Fibroblast of lung (primary cell): ENCODE results near the gene MCM8. TPM values are rescaled to one million over a fixed set of nuclear protein-coding genes. Genes with fewer than 3 reads are reported as not detected.
A peak's percentile ranks its signal among the peaks of the same experiment; 100 is the strongest.

Source experiments
- DNase-seq, 2 donors: peaks; one replicate each; pipeline versions ENCODE4 v3.0.0 to v3.0.0-alpha.2; 2010; ENCODE audit warnings: low read depth in 2 of 2
- H2AFZ ChIP-seq: 2 replicates; pipeline ENCODE4 v1.5.1; 2012; ENCODE audit warnings: low read length, control low read depth, inconsistent platforms
- H3K27ac ChIP-seq: 2 replicates; pipeline ENCODE4 v1.5.1; 2011; ENCODE audit warnings: low read length, control low read depth; ENCODE audit not compliant: insufficient read depth
- H3K27me3 ChIP-seq: 2 replicates; pipeline ENCODE4 v1.5.1; 2011; ENCODE audit warnings: mild to moderate bottlenecking, low read length; ENCODE audit not compliant: control insufficient read depth, insufficient read depth
- H3K36me3 ChIP-seq: 2 replicates; pipeline ENCODE4 v1.5.1; 2011; ENCODE audit warnings: low read length; ENCODE audit not compliant: control insufficient read depth, insufficient read depth
- H3K4me1 ChIP-seq: 2 replicates; pipeline ENCODE4 v1.5.1; 2011; ENCODE audit warnings: low read length; ENCODE audit not compliant: control insufficient read depth, insufficient read depth; ENCODE audit errors: extremely low read depth
- H3K4me2 ChIP-seq: 2 replicates; pipeline ENCODE4 v1.5.1; 2011; ENCODE audit warnings: low read length, control low read depth; ENCODE audit not compliant: insufficient read depth; ENCODE audit errors: extremely low read depth
- H3K4me3 ChIP-seq, 4 experiments: fragments of 200-600 bp in 1 of 4; sonication (generic) in 1 of 4; replicated peaks in 1 of 4; 2 replicates each; pipeline ENCODE4 v1.5.1; 2011 to 2016; ENCODE audit warnings: low read length in 4 of 4, low read depth in 3 of 4, mild to moderate bottlenecking in 3 of 4, control low read depth in 2 of 4, inconsistent platforms in 1 of 4, mixed read lengths in 1 of 4; ENCODE audit not compliant: insufficient read depth in 1 of 4; ENCODE audit errors: control extremely low read depth in 1 of 4
- H3K79me2 ChIP-seq: 2 replicates; pipeline ENCODE4 v1.5.1; 2012; ENCODE audit warnings: mild to moderate bottlenecking, low read length, inconsistent platforms; ENCODE audit not compliant: control insufficient read depth, insufficient read depth
- H3K9ac ChIP-seq: 2 replicates; pipeline ENCODE4 v1.5.1; 2011; ENCODE audit warnings: mild to moderate bottlenecking, low read length, control low read depth; ENCODE audit not compliant: insufficient read depth
- H3K9me3 ChIP-seq: 2 replicates; pipeline ENCODE4 v1.5.1; 2012; ENCODE audit warnings: low read depth, low read length; ENCODE audit not compliant: control insufficient read depth, insufficient read depth
- H4K20me1 ChIP-seq: 2 replicates; pipeline ENCODE4 v1.5.1; 2011; ENCODE audit warnings: low read length; ENCODE audit not compliant: control insufficient read depth, insufficient read depth; ENCODE audit errors: extremely low read depth
- CTCF ChIP-seq, 2 donors: IDR thresholded peaks in 1 of 2; conservative IDR thresholded peaks in 1 of 2; 1 replicate in 1 of 2; 2 replicates in 1 of 2; pipeline ENCODE4 v1.5.1; 2011 to 2012; ENCODE audit warnings: low read length in 2 of 2, control low read depth in 1 of 2, inconsistent platforms in 1 of 2, low read depth in 1 of 2, mild to moderate bottlenecking in 1 of 2
- EZH2 ChIP-seq: IDR thresholded peaks from 2 replicates; pipeline ENCODE4 v1.5.1; 2012; ENCODE audit warnings: low read length, control low read depth, mild to moderate bottlenecking; ENCODE audit errors: missing control alignments
- polyA plus RNA-seq, 2 donors: library from polyadenylated mRNA; depleted of rRNA in 1 of 2; stranded (reverse) in 1 of 2; unstranded in 1 of 2; fragments of >200 nt; gene quantifications; 2 replicates each; pipeline ENCODE4 v1.2.1, GENCODE V29; 2011 to 2012; ENCODE audit warnings: missing spikeins in 1 of 2
- total RNA-seq: library from RNA; depleted of rRNA; stranded (reverse); fragments of >200 nt; gene quantifications from 2 replicates; pipeline ENCODE4 v1.2.1, GENCODE V29; 2014

MCM8 gene
- total and polyA plus RNA-seq, 2 donors (not counting 1 experiment from before 2014, with no cell fraction given) = 4.8 to 5.4 TPM

- Histone ChIP-seq H3K27ac (no peak overlapping the region), H3K4me2 (no peak overlapping the region), H3K9me3 (no peaks in the 10 kb centered on the region), H3K4me3 (no peak overlapping the region), H3K4me1 (no peaks in the 10 kb centered on the region), H4K20me1 (no peaks in the 10 kb centered on the region), H3K79me2 (no peaks in the 10 kb centered on the region), H2AFZ (no peak overlapping the region), H3K36me3 (no peaks in the 10 kb centered on the region), H3K9ac (no peak overlapping the region), H3K27me3 (no peaks in the 10 kb centered on the region)
- DNase-seq = peak in 1 of 2 donors; percentile 61
- TF ChIP-seq EZH2 (no peak), CTCF (conservative IDR thresholded peaks at IDR 0.05 in 1 of 2, IDR thresholded peaks at IDR 0.05 in 1 of 2; ENCODE audit: low read depth in 1 of 2, low read length in 2 of 2) (no peak)
Observed at GRCh38 chr20:5991623-5992441, 41.4 kb downstream of the MCM8 start.

- no peak for DNase-seq
- H2AFZ ChIP-seq = no peak overlapping the region
- H3K79me2 ChIP-seq = no peaks in the 10 kb centered on the region
- H3K27me3 ChIP-seq = no peaks in the 10 kb centered on the region
- TF ChIP-seq CTCF (conservative IDR thresholded peaks at IDR 0.05 in 1 of 2, IDR thresholded peaks at IDR 0.05 in 1 of 2; ENCODE audit: low read depth in 1 of 2, low read length in 2 of 2) (no peak), EZH2 (no peak)
- H4K20me1 ChIP-seq = no peaks in the 10 kb centered on the region
- H3K36me3 ChIP-seq = no peaks in the 10 kb centered on the region
- no peak overlapping the region for H3K4me3 ChIP-seq
- H3K4me1 ChIP-seq = no peaks in the 10 kb centered on the region
- no peaks in the 10 kb centered on the region for H3K9me3 ChIP-seq
- H3K27ac ChIP-seq = no peak overlapping the region
- no peak overlapping the region for H3K9ac ChIP-seq
- H3K4me2 ChIP-seq = no peak overlapping the region
Observed at GRCh38 chr20:5996765-5997164, 46.3 kb downstream of the MCM8 start.

- H3K4me1 ChIP-seq = no peaks in the 10 kb centered on the region
- no peak overlapping the region for H3K27ac ChIP-seq
- TF ChIP-seq CTCF (conservative IDR thresholded peaks at IDR 0.05 in 1 of 2, IDR thresholded peaks at IDR 0.05 in 1 of 2; ENCODE audit: low read depth in 1 of 2, low read length in 2 of 2) (no peak), EZH2 (no peak)
- H3K9ac ChIP-seq = no peak overlapping the region
- DNase-seq = no peak
- no peaks in the 10 kb centered on the region for H3K9me3 ChIP-seq
- H2AFZ ChIP-seq = no peak overlapping the region
- H4K20me1 ChIP-seq = no peaks in the 10 kb centered on the region
- no peaks in the 10 kb centered on the region for H3K79me2 ChIP-seq
- H3K4me3 ChIP-seq = no peak overlapping the region
- no peaks in the 10 kb centered on the region for H3K27me3 ChIP-seq
- H3K4me2 ChIP-seq = no peak overlapping the region
- H3K36me3 ChIP-seq = no peaks in the 10 kb centered on the region
Observed at GRCh38 chr20:5999783-6000182, 49.3 kb downstream of the MCM8 start.
